Measurements from ENCODE around the gene SGCD.

Gene SGCD

DNA sequence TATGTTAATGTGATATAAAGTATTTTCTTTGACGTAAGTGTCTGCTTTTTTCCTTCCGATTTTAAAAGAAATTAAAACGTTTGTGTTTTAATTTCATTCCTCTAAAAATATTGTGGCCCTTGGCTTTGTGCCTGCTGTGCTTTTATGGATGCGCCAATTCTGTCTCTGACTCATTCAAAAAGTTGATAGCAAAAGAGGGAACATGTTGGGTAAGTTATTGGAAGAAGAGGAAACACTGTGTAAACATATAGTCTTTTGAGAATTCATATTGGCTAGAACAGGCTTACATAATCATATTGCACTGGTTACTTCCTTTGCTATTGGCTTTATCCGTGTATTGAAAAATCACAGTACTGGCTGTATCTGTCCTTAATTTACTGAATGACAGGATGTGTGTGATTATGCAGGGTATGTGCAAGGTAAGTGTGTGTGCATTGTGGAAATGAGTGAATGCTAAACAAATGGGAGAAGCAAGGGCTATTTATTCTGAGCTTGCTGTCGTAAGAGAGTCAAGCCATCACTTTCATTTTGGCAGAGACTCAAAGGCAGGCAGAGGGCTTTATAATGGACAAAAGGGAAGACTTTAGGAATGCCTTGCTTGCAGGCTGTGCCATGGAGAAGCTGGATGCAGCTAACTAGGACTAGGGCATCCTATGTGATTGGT is 67.8 kb downstream of the SGCD start:
- H3K4me3 ChIP-seq (ENCODE audit: low read depth, low read length), result no peak overlapping the region
- TF ChIP-seq, protein P1, sequence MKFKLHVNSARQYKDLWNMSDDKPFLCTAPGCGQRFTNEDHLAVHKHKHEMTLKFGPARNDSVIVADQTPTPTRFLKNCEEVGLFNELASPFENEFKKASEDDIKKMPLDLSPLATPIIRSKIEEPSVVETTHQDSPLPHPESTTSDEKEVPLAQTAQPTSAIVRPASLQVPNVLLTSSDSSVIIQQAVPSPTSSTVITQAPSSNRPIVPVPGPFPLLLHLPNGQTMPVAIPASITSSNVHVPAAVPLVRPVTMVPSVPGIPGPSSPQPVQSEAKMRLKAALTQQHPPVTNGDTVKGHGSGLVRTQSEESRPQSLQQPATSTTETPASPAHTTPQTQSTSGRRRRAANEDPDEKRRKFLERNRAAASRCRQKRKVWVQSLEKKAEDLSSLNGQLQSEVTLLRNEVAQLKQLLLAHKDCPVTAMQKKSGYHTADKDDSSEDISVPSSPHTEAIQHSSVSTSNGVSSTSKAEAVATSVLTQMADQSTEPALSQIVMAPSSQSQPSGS (tag by site-specific recombination; IDR thresholded peaks at IDR 0.05; ENCODE audit: low read depth), result no peak
- no peak for TF ChIP-seq ZNF76 (tag by site-specific recombination; IDR thresholded peaks at IDR 0.05; ENCODE audit: borderline replicate concordance, low read depth)
- TF ChIP-seq MZF1 (tag by site-specific recombination; IDR thresholded peaks at IDR 0.05; ENCODE audit: borderline replicate concordance), result no peak
- no peak for TF ChIP-seq SP7 (tag by site-specific recombination; IDR thresholded peaks at IDR 0.05)
- TF ChIP-seq, protein P2, sequence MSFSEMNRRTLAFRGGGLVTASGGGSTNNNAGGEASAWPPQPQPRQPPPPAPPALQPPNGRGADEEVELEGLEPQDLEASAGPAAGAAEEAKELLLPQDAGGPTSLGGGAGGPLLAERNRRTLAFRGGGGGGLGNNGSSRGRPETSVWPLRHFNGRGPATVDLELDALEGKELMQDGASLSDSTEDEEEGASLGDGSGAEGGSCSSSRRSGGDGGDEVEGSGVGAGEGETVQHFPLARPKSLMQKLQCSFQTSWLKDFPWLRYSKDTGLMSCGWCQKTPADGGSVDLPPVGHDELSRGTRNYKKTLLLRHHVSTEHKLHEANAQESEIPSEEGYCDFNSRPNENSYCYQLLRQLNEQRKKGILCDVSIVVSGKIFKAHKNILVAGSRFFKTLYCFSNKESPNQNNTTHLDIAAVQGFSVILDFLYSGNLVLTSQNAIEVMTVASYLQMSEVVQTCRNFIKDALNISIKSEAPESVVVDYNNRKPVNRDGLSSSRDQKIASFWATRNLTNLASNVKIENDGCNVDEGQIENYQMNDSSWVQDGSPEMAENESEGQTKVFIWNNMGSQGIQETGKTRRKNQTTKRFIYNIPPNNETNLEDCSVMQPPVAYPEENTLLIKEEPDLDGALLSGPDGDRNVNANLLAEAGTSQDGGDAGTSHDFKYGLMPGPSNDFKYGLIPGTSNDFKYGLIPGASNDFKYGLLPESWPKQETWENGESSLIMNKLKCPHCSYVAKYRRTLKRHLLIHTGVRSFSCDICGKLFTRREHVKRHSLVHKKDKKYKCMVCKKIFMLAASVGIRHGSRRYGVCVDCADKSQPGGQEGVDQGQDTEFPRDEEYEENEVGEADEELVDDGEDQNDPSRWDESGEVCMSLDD (tag by site-specific recombination; IDR thresholded peaks at IDR 0.05), result no peak
- no peak for TF ChIP-seq ZNF23 (tag by site-specific recombination; IDR thresholded peaks at IDR 0.05; ENCODE audit: borderline replicate concordance)
- TF ChIP-seq ZNF837 (tag by site-specific recombination; IDR thresholded peaks at IDR 0.05), result no peak
- no peak for TF ChIP-seq ZNF664 (tag by site-specific recombination; IDR thresholded peaks at IDR 0.05)
- no peak for TF ChIP-seq ZNF239 (tag by site-specific recombination; IDR thresholded peaks at IDR 0.05)
- TF ChIP-seq ZNF560 (tag by site-specific recombination; IDR thresholded peaks at IDR 0.05; ENCODE audit: borderline replicate concordance), result no peak
- no peak for TF ChIP-seq ZNF623 (tag by site-specific recombination; IDR thresholded peaks at IDR 0.05)
- TF ChIP-seq ZNF433 (tag by site-specific recombination; IDR thresholded peaks at IDR 0.05; ENCODE audit: low read depth), result no peak
- TF ChIP-seq HOXD13 (CRISPR knock-in tag; IDR thresholded peaks at IDR 0.05; ENCODE audit: borderline replicate concordance), result no peak
- TF ChIP-seq ZNF214 (tag by site-specific recombination; IDR thresholded peaks at IDR 0.05; ENCODE audit: borderline replicate concordance), result no peak
- no peak for TF ChIP-seq WT1 (tag by site-specific recombination; IDR thresholded peaks at IDR 0.05)
- no peak for TF ChIP-seq ZNF792 (tag by site-specific recombination; IDR thresholded peaks at IDR 0.05)
- H3K36me3 ChIP-seq (ENCODE audit: control insufficient read depth in 2 of 2, insufficient read depth in 1 of 2, low read length in 2 of 2), result no peaks in the 10 kb centered on the region
- H3K4me1 ChIP-seq (ENCODE audit: control insufficient read depth, insufficient read depth, low read length), result no peaks in the 10 kb centered on the region
- POLR2A ChIA-PET, result no interaction called here
- no peaks in the 10 kb centered on the region for H3K9me3 ChIP-seq (ENCODE audit: control insufficient read depth, insufficient read depth, low read depth, low read length)
- CTCF ChIA-PET, result no interaction called here
- H3K27ac ChIP-seq (ENCODE audit: extremely low read depth, low read depth, low read length), result no peak overlapping the region

DNA sequence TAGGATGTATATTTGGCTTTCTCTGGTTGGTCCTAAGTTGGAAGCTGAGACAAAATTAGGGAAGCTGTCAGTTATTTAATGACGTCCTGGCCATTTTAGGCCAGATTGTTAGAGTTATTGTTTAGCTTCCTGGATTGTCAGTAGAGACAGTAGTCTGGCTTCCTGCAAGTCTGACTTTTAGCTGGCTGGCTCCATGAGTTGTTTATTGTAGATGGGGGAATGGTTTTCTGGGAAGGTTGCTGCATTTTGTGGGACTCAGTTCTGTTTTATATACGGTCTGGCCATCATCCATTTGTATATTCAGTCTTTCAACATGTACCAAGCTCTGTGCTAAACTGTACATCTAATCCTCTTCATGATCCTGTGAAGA is 68.3 kb downstream of the SGCD start:
- Histone ChIP-seq H3K4me3 (ENCODE audit: low read depth, low read length) (no peak overlapping the region), H3K4me1 (ENCODE audit: control insufficient read depth, insufficient read depth, low read length) (no peaks in the 10 kb centered on the region), H3K9me3 (ENCODE audit: control insufficient read depth, insufficient read depth, low read depth, low read length) (no peaks in the 10 kb centered on the region), H3K36me3 (ENCODE audit: control insufficient read depth in 2 of 2, insufficient read depth in 1 of 2, low read length in 2 of 2) (no peaks in the 10 kb centered on the region), H3K27ac (ENCODE audit: extremely low read depth, low read depth, low read length) (no peak overlapping the region)
- CTCF ChIA-PET, result no interaction called here
- POLR2A ChIA-PET, result no interaction called here
- TF ChIP-seq, protein P3, sequence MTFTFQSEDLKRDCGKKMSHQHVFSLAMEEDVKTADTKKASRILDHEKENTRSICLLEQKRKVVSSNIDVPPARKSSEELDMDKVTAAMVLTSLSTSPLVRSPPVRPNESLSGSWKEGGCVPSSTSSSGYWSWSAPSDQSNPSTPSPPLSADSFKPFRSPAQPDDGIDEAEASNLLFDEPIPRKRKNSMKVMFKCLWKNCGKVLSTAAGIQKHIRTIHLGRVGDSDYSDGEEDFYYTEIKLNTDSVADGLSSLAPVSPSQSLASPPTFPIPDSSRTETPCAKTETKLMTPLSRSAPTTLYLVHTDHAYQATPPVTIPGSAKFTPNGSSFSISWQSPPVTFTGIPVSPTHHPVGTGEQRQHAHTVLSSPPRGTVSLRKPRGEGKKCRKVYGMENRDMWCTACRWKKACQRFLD (tag by site-specific recombination; IDR thresholded peaks at IDR 0.05), result no peak
- no peak for TF ChIP-seq INSM2 (tag by site-specific recombination; IDR thresholded peaks at IDR 0.05)
- TF ChIP-seq ZNF777 (tag by site-specific recombination; IDR thresholded peaks at IDR 0.05; ENCODE audit: borderline replicate concordance), result no peak
- TF ChIP-seq ZNF311 (tag by site-specific recombination; IDR thresholded peaks at IDR 0.05; ENCODE audit: borderline replicate concordance), result no peak
- TF ChIP-seq ZNF274 (IDR thresholded peaks at IDR 0.05; ENCODE audit: low read length), result no peak
- no peak for TF ChIP-seq ZNF274 (tag by site-specific recombination; IDR thresholded peaks at IDR 0.05; ENCODE audit: borderline replicate concordance)
- no peak for TF ChIP-seq ZNF560 (tag by site-specific recombination; IDR thresholded peaks at IDR 0.05; ENCODE audit: borderline replicate concordance)
- no peak for TF ChIP-seq ZNF248 (tag by site-specific recombination; IDR thresholded peaks at IDR 0.05)
- no peak for TF ChIP-seq ZNF530 (tag by site-specific recombination; IDR thresholded peaks at IDR 0.05; ENCODE audit: low read depth)
- TF ChIP-seq ZNF747 (tag by site-specific recombination; IDR thresholded peaks at IDR 0.05), result no peak
- no peak for TF ChIP-seq ZBTB1 (tag by site-specific recombination; IDR thresholded peaks at IDR 0.05)
- TF ChIP-seq ZSCAN30 (tag by site-specific recombination; IDR thresholded peaks at IDR 0.05), result no peak
- TF ChIP-seq SP3 (tag by site-specific recombination; IDR thresholded peaks at IDR 0.05), result no peak
- TF ChIP-seq ZNF354C (tag by site-specific recombination; IDR thresholded peaks at IDR 0.05; ENCODE audit: borderline replicate concordance, low read depth), result no peak

All from HEK293 (cell line).